CD4-positive, alpha-beta memory T cell (primary cell): Measurements from ENCODE around the gene FHL5. TPM values are rescaled to one million over a fixed set of nuclear protein-coding genes. Genes with fewer than 3 reads are reported as not detected.

Experiments
- CTCF ChIA-PET: fragments of 350-600 bp; sonication (Branson Sonifier 250); formaldehyde crosslinking; loops from one replicate; lab custom pipeline; 2021; ENCODE audit warnings: inconsistent platforms; ENCODE audit not compliant: partially characterized antibody; lab: Charles Lee
- POLR2A ChIA-PET: fragments of 350-600 bp; sonication (Branson Sonifier 250); formaldehyde crosslinking; loops from one replicate; lab custom pipeline; 2021; ENCODE audit not compliant: partially characterized antibody; lab: Charles Lee
- DNase-seq, 5 donors: peaks; one replicate each; pipeline versions ENCODE4 v3.0.0 to v3.0.0-alpha.2; 2020 to 2022; ENCODE audit warnings: mixed read lengths in 1 of 5
- H3K27ac ChIP-seq: one replicate; pipeline ENCODE4 v1.7.0; 2013; ENCODE audit warnings: low read depth, low read length
- H3K27me3 ChIP-seq: 2 replicates; pipeline ENCODE4 v1.7.0; 2013; ENCODE audit warnings: mild to moderate bottlenecking, low read length, moderate library complexity; ENCODE audit not compliant: insufficient read depth
- H3K36me3 ChIP-seq: 2 replicates; pipeline ENCODE4 v1.7.0; 2013; ENCODE audit warnings: mild to moderate bottlenecking, low read length, moderate library complexity; ENCODE audit not compliant: insufficient read depth
- H3K4me1 ChIP-seq: 2 replicates; pipeline ENCODE4 v1.7.0; 2013; ENCODE audit warnings: mild to moderate bottlenecking, low read length, moderate library complexity; ENCODE audit not compliant: insufficient read depth
- H3K4me3 ChIP-seq, 2 donors: one replicate each; pipeline ENCODE4 v1.7.0; 2013; ENCODE audit warnings: low read length in 2 of 2, mild to moderate bottlenecking in 1 of 2
- H3K9me3 ChIP-seq, 2 donors: one replicate each; pipeline ENCODE4 v1.7.0; 2013; ENCODE audit warnings: low read length in 2 of 2, control low read depth in 1 of 2; ENCODE audit not compliant: control insufficient read depth in 1 of 2
- H3K27ac Mint-ChIP-seq, 7 donors: one replicate each; pipeline ENCODE4 v1.8.0; 2020 to 2021; ENCODE audit warnings: mixed read lengths in 7 of 7, mild to moderate bottlenecking in 6 of 7, inconsistent platforms in 3 of 7, moderate library complexity in 3 of 7
- H3K27me3 Mint-ChIP-seq, 2 donors: one replicate each; pipeline ENCODE4 v1.8.0; 2020 to 2021; ENCODE audit warnings: mixed read lengths in 2 of 2
- H3K36me3 Mint-ChIP-seq, 2 donors: one replicate each; pipeline ENCODE4 v1.8.0; 2020 to 2021; ENCODE audit warnings: mixed read lengths in 2 of 2, inconsistent platforms in 1 of 2, mild to moderate bottlenecking in 1 of 2
- H3K4me1 Mint-ChIP-seq, 4 donors: one replicate each; pipeline ENCODE4 v1.8.0; 2020 to 2021; ENCODE audit warnings: mixed read lengths in 4 of 4, mild to moderate bottlenecking in 1 of 4
- H3K4me3 Mint-ChIP-seq, 8 donors: one replicate each; pipeline ENCODE4 v1.8.0; 2020 to 2021; ENCODE audit warnings: mixed read lengths in 8 of 8, mild to moderate bottlenecking in 7 of 8, moderate library complexity in 6 of 8, inconsistent platforms in 3 of 8
- H3K9me3 Mint-ChIP-seq, 8 donors: one replicate each; pipeline ENCODE4 v1.8.0; 2020 to 2021; ENCODE audit warnings: mixed read lengths in 8 of 8, mild to moderate bottlenecking in 5 of 8, inconsistent platforms in 3 of 8, moderate library complexity in 1 of 8
- intact Hi-C: fragments of 100-400 bp; cut with micrococcal nuclease; formaldehyde crosslinking; loops from one replicate; pipeline ENCODE4 v1.15.1; 2023
- polyA plus RNA-seq, 2 donors: library from polyadenylated mRNA; unstranded; fragments of 300-500 nt; fragmentation: Illumina TruSeq; gene quantifications; one replicate each; pipeline ENCODE4 v1.2.3, GENCODE V29; 2021
- total RNA-seq, 2 experiments: library from RNA; stranded (reverse); gene quantifications; one replicate each; pipeline ENCODE4 v1.2.3, GENCODE V29; 2021

Gene FHL5
- total and polyA plus RNA-seq, 4 experiments from 2014 or later: not detected

- H3K27me3 Mint-ChIP-seq: no peaks in the 10 kb centered on the region
- H3K4me3 ChIP-seq: no peak overlapping the region
- H3K4me1 Mint-ChIP-seq: peaks cover 14 to 45% (median 32%) of the 10 kb centered on the region in 4 donors
- no peaks in the 10 kb centered on the region for H3K9me3 ChIP-seq
- ChIA-PET CTCF (interaction anchor here (1.2 to 2.0 kb wide), 2 partner anchors 29 to 370 kb away, joined by 3 to 11 read pairs; partner anchors contain the start of gene NDUFAF4), POLR2A (interaction anchor here (1.5 kb wide), 1 partner anchor 29 kb away, joined by 5 read pairs; no protein-coding TSS in a partner anchor)
- no peak for DNase-seq
- no peaks in the 10 kb centered on the region for H3K27me3 ChIP-seq
- no peak overlapping the region for H3K27ac Mint-ChIP-seq
- H3K36me3 Mint-ChIP-seq: peaks cover 61 to 71% of the 10 kb centered on the region in 2 donors
- no peak overlapping the region for H3K27ac ChIP-seq
- H3K4me3 Mint-ChIP-seq: no peak overlapping the region
- intact Hi-C loops: loop anchor here (10.0 kb wide), 1 partner anchor 867 kb away; no protein-coding TSS in a partner anchor
- H3K4me1 ChIP-seq: peaks cover 18% of the 10 kb centered on the region
- peaks cover 60% of the 10 kb centered on the region for H3K36me3 ChIP-seq
- H3K9me3 Mint-ChIP-seq: no peaks in the 10 kb centered on the region
Measured at GRCh38 chr6:96528193-96528592, 34.7 kb upstream of the FHL5 start.

- CTCF ChIA-PET: no interaction called here
Measured at GRCh38 chr6:96532399-96532798, 30.5 kb upstream of the FHL5 start.

GRCh38 chr6:96537726-96538125 is 25.2 kb upstream of the FHL5 start:
- POLR2A ChIA-PET: no interaction called here
- H3K27ac Mint-ChIP-seq: no peak overlapping the region

More at GRCh38 chr6:96532399-96532798, 30.5 kb upstream of the FHL5 start:
- H3K36me3 Mint-ChIP-seq: peaks cover 52 to 66% of the 10 kb centered on the region in 2 donors
- peak overlapping the region in 1 of 7 donors; percentile 27 for H3K27ac Mint-ChIP-seq
- H3K9me3 Mint-ChIP-seq: no peaks in the 10 kb centered on the region
- H3K27me3 Mint-ChIP-seq: no peaks in the 10 kb centered on the region
- Histone ChIP-seq H3K4me1 (peaks cover 5% of the 10 kb centered on the region), H3K9me3 (no peaks in the 10 kb centered on the region), H3K27ac (no peak overlapping the region), H3K27me3 (no peaks in the 10 kb centered on the region), H3K4me3 (no peak overlapping the region), H3K36me3 (peaks cover 60% of the 10 kb centered on the region)
- POLR2A ChIA-PET: interaction anchor here (3.7 kb wide), 1 partner anchor 11 kb away, joined by 12 read pairs; the partner anchor contains the start of gene UFL1
- H3K4me3 Mint-ChIP-seq: no peak overlapping the region
- intact Hi-C loops: no loop called here
- H3K4me1 Mint-ChIP-seq: peaks cover 12 to 37% (median 29%) of the 10 kb centered on the region in 4 donors
- DNase-seq: no peak

GRCh38 chr6:96542702-96543101 is 20.2 kb upstream of the FHL5 start:
- DNase-seq: peak in 3 of 5 donors; percentile 7 to 16 (median 10)
- ChIA-PET POLR2A (interaction anchor here (0.6 kb wide), 1 partner anchor 382 kb away, joined by 3 read pairs; no protein-coding TSS in a partner anchor), CTCF (interaction anchor here (2.2 kb wide), 1 partner anchor 43 kb away, joined by 8 read pairs; no protein-coding TSS in a partner anchor)
- Mint-ChIP-seq H3K4me1 (peaks cover 0 to 2% (median 0%) of the 10 kb centered on the region in 4 donors), H3K4me3 (no peak overlapping the region), H3K27me3 (no peaks in the 10 kb centered on the region), H3K36me3 (peaks cover 51 to 60% of the 10 kb centered on the region in 2 donors), H3K27ac (peak overlapping the region in 1 of 7 donors; percentile 45), H3K9me3 (no peaks in the 10 kb centered on the region)
- no peaks in the 10 kb centered on the region for H3K4me1 ChIP-seq
- H3K27me3 ChIP-seq: no peaks in the 10 kb centered on the region
- no peak overlapping the region for H3K4me3 ChIP-seq
- intact Hi-C loops: loop anchor here (1.0 to 2.0 kb wide), 2 partner anchors 355 to 516 kb away; partner anchors contain the start of gene NDUFAF4
- peaks cover 41% of the 10 kb centered on the region for H3K36me3 ChIP-seq
- no peaks in the 10 kb centered on the region for H3K9me3 ChIP-seq
- H3K27ac ChIP-seq: no peak overlapping the region

More at GRCh38 chr6:96537726-96538125, 25.2 kb upstream of the FHL5 start:
- Mint-ChIP-seq H3K36me3 (peaks cover 37 to 54% of the 10 kb centered on the region in 2 donors), H3K4me1 (peaks cover 0 to 8% (median 4%) of the 10 kb centered on the region in 4 donors), H3K4me3 (no peak overlapping the region), H3K27me3 (no peaks in the 10 kb centered on the region), H3K9me3 (no peaks in the 10 kb centered on the region)
- CTCF ChIA-PET: interaction anchor here (1.2 kb wide), 1 partner anchor 70 kb away, joined by 3 read pairs; no protein-coding TSS in a partner anchor
- Histone ChIP-seq H3K9me3 (no peaks in the 10 kb centered on the region), H3K36me3 (peaks cover 36% of the 10 kb centered on the region), H3K27me3 (no peaks in the 10 kb centered on the region), H3K4me3 (no peak overlapping the region), H3K4me1 (no peaks in the 10 kb centered on the region), H3K27ac (no peak overlapping the region)
- no peak for DNase-seq
- intact Hi-C loops: no loop called here

- no peak for DNase-seq
- ChIA-PET POLR2A (interaction anchor here (1.8 kb wide), 1 partner anchor 24 kb away, joined by 5 read pairs; no protein-coding TSS in a partner anchor), CTCF (no interaction called here)
- Mint-ChIP-seq H3K27ac (no peak overlapping the region), H3K9me3 (no peaks in the 10 kb centered on the region), H3K27me3 (no peaks in the 10 kb centered on the region), H3K36me3 (peaks cover 54 to 60% of the 10 kb centered on the region in 2 donors), H3K4me3 (no peak overlapping the region), H3K4me1 (peaks cover 0 to 2% (median 0%) of the 10 kb centered on the region in 4 donors)
- H3K4me3 ChIP-seq: no peak overlapping the region
- peaks cover 38% of the 10 kb centered on the region for H3K36me3 ChIP-seq
- no peak overlapping the region for H3K27ac ChIP-seq
- no peaks in the 10 kb centered on the region for H3K9me3 ChIP-seq
- intact Hi-C loops: no loop called here
- no peaks in the 10 kb centered on the region for H3K27me3 ChIP-seq
- no peaks in the 10 kb centered on the region for H3K4me1 ChIP-seq
Measured at GRCh38 chr6:96545882-96546281, 17.0 kb upstream of the FHL5 start.

- ChIA-PET CTCF (no interaction called here), POLR2A (no interaction called here)
- H3K9me3 Mint-ChIP-seq: no peaks in the 10 kb centered on the region
- H3K4me3 Mint-ChIP-seq: no peak overlapping the region
- H3K36me3 Mint-ChIP-seq: peaks cover 63 to 72% of the 10 kb centered on the region in 2 donors
- H3K27ac ChIP-seq: no peak overlapping the region
- H3K4me3 ChIP-seq: no peak overlapping the region
- no peaks in the 10 kb centered on the region for H3K9me3 ChIP-seq
- H3K27me3 Mint-ChIP-seq: no peaks in the 10 kb centered on the region
- intact Hi-C loops: no loop called here
- no peaks in the 10 kb centered on the region for H3K4me1 ChIP-seq
- no peak overlapping the region for H3K27ac Mint-ChIP-seq
- H3K36me3 ChIP-seq: peaks cover 55% of the 10 kb centered on the region
- no peaks in the 10 kb centered on the region for H3K4me1 Mint-ChIP-seq
- no peaks in the 10 kb centered on the region for H3K27me3 ChIP-seq
- no peak for DNase-seq
Measured at GRCh38 chr6:96547654-96548053, 15.3 kb upstream of the FHL5 start.

GRCh38 chr6:96554558-96554957 is 8.4 kb upstream of the FHL5 start:
- peaks cover 0 to 1% of the 10 kb centered on the region in 2 donors for H3K27me3 Mint-ChIP-seq
- ChIA-PET CTCF (no interaction called here), POLR2A (no interaction called here)
- no peak overlapping the region for H3K27ac Mint-ChIP-seq
- no peaks in the 10 kb centered on the region for H3K4me1 ChIP-seq
- intact Hi-C loops: no loop called here
- H3K27me3 ChIP-seq: no peaks in the 10 kb centered on the region
- DNase-seq: no peak
- H3K36me3 ChIP-seq: peaks cover 43% of the 10 kb centered on the region
- H3K4me3 ChIP-seq: no peak overlapping the region
- H3K27ac ChIP-seq: no peak overlapping the region
- peaks cover 0 to 2% (median 0%) of the 10 kb centered on the region in 8 donors for H3K9me3 Mint-ChIP-seq
- peaks cover 57 to 66% of the 10 kb centered on the region in 2 donors for H3K36me3 Mint-ChIP-seq
- H3K4me3 Mint-ChIP-seq: no peak overlapping the region
- no peaks in the 10 kb centered on the region for H3K9me3 ChIP-seq
- no peaks in the 10 kb centered on the region for H3K4me1 Mint-ChIP-seq
